ENCODE data around the gene SLC10A3. TPM values are rescaled to one million over a fixed set of nuclear protein-coding genes. Genes with fewer than 3 reads are reported as not detected.

SLC10A3 gene
- total and polyA plus RNA-seq, 2 donors (not counting 1 experiment from before 2014, with no cell fraction given), result 17.9 to 36.9 TPM

DNA sequence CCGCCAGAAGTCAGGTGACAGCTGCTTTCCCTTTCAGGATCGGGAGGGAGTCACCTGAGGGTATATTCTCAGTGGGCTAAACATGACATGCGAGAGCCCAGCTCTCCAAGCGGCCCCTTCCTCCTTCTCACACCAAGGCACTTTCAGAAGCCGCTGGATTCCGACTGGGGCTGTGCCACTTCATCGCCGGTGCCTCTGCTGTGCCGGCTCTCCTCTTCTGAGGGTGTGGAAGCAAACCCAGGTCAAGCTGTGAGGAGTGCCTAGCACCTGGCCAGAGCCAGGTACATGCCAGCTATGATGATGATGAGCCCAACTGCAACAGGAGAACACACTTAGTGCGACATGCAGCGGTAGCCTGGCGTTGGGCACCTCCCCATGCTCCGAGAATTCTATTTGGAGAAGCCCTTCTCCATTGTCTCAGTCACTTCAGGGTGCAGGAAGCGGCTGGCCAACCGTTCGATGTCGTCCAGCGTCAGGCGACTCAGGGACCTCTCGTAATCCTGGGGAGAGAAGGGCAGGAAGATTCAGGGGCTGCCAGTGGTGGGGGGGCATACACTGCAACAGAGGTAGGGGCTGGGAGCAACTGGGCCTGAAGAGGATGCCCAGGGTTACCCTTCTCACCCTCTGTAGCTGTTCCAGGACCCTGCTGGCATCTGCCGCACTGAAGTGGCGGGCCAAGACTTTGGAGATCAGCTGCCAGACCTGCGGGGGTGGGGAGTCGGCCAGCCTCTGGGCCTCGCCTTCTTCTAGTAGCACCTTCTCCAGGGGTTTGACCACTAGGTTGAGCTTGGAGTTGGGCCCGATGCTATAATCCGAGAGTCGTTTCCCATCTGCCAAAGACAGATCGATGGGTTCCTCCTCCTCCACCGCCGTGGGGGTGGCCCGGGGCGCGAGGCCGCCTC lies 5.0 kb downstream of the SLC10A3 start:
- peak overlapping the region in 1 of 2 donors; percentile 55 for H3K27ac ChIP-seq (ENCODE audit: low read length in 2 of 2)
- no peak overlapping the region for H3K27ac Mint-ChIP-seq
- no peaks in the 10 kb centered on the region for H4K20me1 ChIP-seq (ENCODE audit: control insufficient read depth, insufficient read depth, low read length, poor library complexity, severe bottlenecking)
- POLR2A ChIA-PET, result interaction anchor here (0.7 kb wide), 1 partner anchor 31 kb away, joined by 4 read pairs; the partner anchor contains the start of gene FAM3A
- H3K27me3 Mint-ChIP-seq, result no peaks in the 10 kb centered on the region
- WGBS (ENCODE audit: insufficient coverage), result 50% methylated on average over 21 of the region's 35 CpGs
- CTCF ChIA-PET, result interaction anchor here (1.9 to 2.7 kb wide), 2 partner anchors 42 to 57 kb away, joined by 4 to 12 read pairs; partner anchors contain the start of gene ATP6AP1
- peak overlapping the region; percentile 68 for H3K9ac ChIP-seq (ENCODE audit: low read length)
- H3K9me3 Mint-ChIP-seq (ENCODE audit: insufficient read depth), result no peaks in the 10 kb centered on the region
- intact Hi-C loops (cut with micrococcal nuclease), result no loop called here
- peak overlapping the region in 4 of 5 experiments; percentile 47 to 67 (median 60) for H3K4me3 ChIP-seq (ENCODE audit: control extremely low read depth in 1 of 5, extremely low read depth in 1 of 5, insufficient read depth in 1 of 5, low read depth in 2 of 5, low read length in 4 of 5)
- DNase-seq (no peak), ATAC-seq (ENCODE audit: low read depth) (no peak)
- peaks cover 20% of the 10 kb centered on the region for H3K79me2 ChIP-seq (ENCODE audit: control insufficient read depth, insufficient read depth, low read length)
- H3K4me3 Mint-ChIP-seq, result peak overlapping the region; percentile 64
- H3K4me2 ChIP-seq (replicated peaks; ENCODE audit: low read depth, low read length, poor library complexity, severe bottlenecking), result peak overlapping the region; percentile 82
- H3K4me1 ChIP-seq (ENCODE audit: control insufficient read depth in 2 of 2, insufficient read depth in 2 of 2, low read length in 2 of 2), result peaks cover 5 to 36% of the 10 kb centered on the region in 2 donors
- H2AFZ ChIP-seq (ENCODE audit: insufficient read depth, low read depth, low read length, poor library complexity, severe bottlenecking), result peak overlapping the region; percentile 38
- H3K36me3 ChIP-seq (replicated peaks in 1 of 2; ENCODE audit: control extremely low read depth in 1 of 2, control insufficient read depth in 1 of 2, extremely low read depth in 1 of 2, insufficient read depth in 2 of 2, low read length in 1 of 2), result peaks cover 0 to 13% of the 10 kb centered on the region in 2 experiments
- no peaks in the 10 kb centered on the region for H3K27me3 ChIP-seq (replicated peaks in 1 of 4; ENCODE audit: control extremely low read depth in 1 of 4, control insufficient read depth in 3 of 4, insufficient read depth in 4 of 4, low read length in 3 of 4)
- H3K9me3 ChIP-seq (ENCODE audit: control extremely low read depth in 1 of 3, control insufficient read depth in 2 of 3, insufficient read depth in 1 of 3, low read length in 2 of 3), result no peaks in the 10 kb centered on the region
- peaks cover 22% of the 10 kb centered on the region for H3K4me1 Mint-ChIP-seq
- TF ChIP-seq, protein P1, sequence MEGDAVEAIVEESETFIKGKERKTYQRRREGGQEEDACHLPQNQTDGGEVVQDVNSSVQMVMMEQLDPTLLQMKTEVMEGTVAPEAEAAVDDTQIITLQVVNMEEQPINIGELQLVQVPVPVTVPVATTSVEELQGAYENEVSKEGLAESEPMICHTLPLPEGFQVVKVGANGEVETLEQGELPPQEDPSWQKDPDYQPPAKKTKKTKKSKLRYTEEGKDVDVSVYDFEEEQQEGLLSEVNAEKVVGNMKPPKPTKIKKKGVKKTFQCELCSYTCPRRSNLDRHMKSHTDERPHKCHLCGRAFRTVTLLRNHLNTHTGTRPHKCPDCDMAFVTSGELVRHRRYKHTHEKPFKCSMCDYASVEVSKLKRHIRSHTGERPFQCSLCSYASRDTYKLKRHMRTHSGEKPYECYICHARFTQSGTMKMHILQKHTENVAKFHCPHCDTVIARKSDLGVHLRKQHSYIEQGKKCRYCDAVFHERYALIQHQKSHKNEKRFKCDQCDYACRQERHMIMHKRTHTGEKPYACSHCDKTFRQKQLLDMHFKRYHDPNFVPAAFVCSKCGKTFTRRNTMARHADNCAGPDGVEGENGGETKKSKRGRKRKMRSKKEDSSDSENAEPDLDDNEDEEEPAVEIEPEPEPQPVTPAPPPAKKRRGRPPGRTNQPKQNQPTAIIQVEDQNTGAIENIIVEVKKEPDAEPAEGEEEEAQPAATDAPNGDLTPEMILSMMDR (IDR thresholded peaks at IDR 0.05), result no peak
- TF ChIP-seq EZH2 (IDR thresholded peaks at IDR 0.05; ENCODE audit: borderline replicate concordance, insufficient read depth, low read depth, low read length, poor library complexity, severe bottlenecking), result no peak

Data from B cell (primary cell).